GM18508 (cell line): ENCODE data around the gene KHNYN.

ENCODE experiments used
- ATAC-seq: cut with Tn5 transposase; IDR thresholded peaks from one replicate; pipeline ENCODE4 v1.9.1; 2021; ENCODE audit warnings: moderate number of reproducible peaks; ENCODE audit not compliant: insufficient read depth, unreplicated experiment

The KHNYN gene

GRCh38 chr14:24418492-24418873 lies 11.3 kb upstream of the KHNYN start:
- ATAC-seq: no peak

- no peak for ATAC-seq
Measured at GRCh38 chr14:24422261-24422660, 7.5 kb upstream of the KHNYN start.

- no peak for ATAC-seq
Measured at GRCh38 chr14:24422694-24423601, 6.8 kb upstream of the KHNYN start.

- ATAC-seq: no peak
Measured at GRCh38 chr14:24425704-24426103, 4.0 kb upstream of the KHNYN start.

- no peak for ATAC-seq
Measured at GRCh38 chr14:24426150-24426911, 3.4 kb upstream of the KHNYN start.

GRCh38 chr14:24426912-24427536 lies 2.7 kb upstream of the KHNYN start:
- ATAC-seq: no peak

GRCh38 chr14:24427537-24428508 lies 1.9 kb upstream of the KHNYN start:
- no peak for ATAC-seq

GRCh38 chr14:24428628-24429394 lies 943 bp upstream of the KHNYN start:
- ATAC-seq: no peak

GRCh38 chr14:24430143-24430681 lies 458 bp downstream of the KHNYN start:
- ATAC-seq: peak; percentile 19

- ATAC-seq: peak; percentile 31
Measured at GRCh38 chr14:24430682-24431568, 1.2 kb downstream of the KHNYN start.

GRCh38 chr14:24431569-24432258 lies 2.0 kb downstream of the KHNYN start:
- peak; percentile 37 for ATAC-seq

- no peak for ATAC-seq
Measured at GRCh38 chr14:24432259-24433131, 2.7 kb downstream of the KHNYN start.

GRCh38 chr14:24434036-24434435 lies 4.3 kb downstream of the KHNYN start:
- ATAC-seq: no peak

- ATAC-seq: no peak
Measured at GRCh38 chr14:24434676-24435075, 4.9 kb downstream of the KHNYN start.

GRCh38 chr14:24435192-24435810 lies 5.5 kb downstream of the KHNYN start:
- no peak for ATAC-seq

GRCh38 chr14:24435998-24436354 lies 6.2 kb downstream of the KHNYN start:
- ATAC-seq: no peak
